WTC11 (cell line): ENCODE results near the gene TSEN54. TPM values are rescaled to one million over a fixed set of nuclear protein-coding genes. Genes with fewer than 3 reads are reported as not detected.

Source experiments
- ATAC-seq: fragments of 200-7000 bp; cut with Tn5 transposase; 2 replicates; pipeline ENCODE4 v1.10.0; 2021; ENCODE audit warnings: mild to moderate bottlenecking, moderate library complexity
- CTCF ChIA-PET: fragments of 300-600 bp; sonication (Branson Sonifier 250); formaldehyde crosslinking; loops from one replicate; lab custom pipeline; 2021; ENCODE audit warnings: antibody characterized with exemption; lab: Charles Lee
- POLR2A ChIA-PET: fragments of 350-600 bp; sonication (Branson Sonifier 250); formaldehyde crosslinking; loops from one replicate; lab custom pipeline; 2021; ENCODE audit warnings: antibody characterized with exemption; lab: Charles Lee
- DNase-seq: peaks from one replicate; pipeline ENCODE4 v3.0.0; 2021; ENCODE audit warnings: low spot score
- H3K27ac Mint-ChIP-seq: 2 replicates; pipeline ENCODE4 v1.8.0; 2021; ENCODE audit warnings: mixed read lengths
- H3K27me3 Mint-ChIP-seq: 2 replicates; pipeline ENCODE4 v1.8.0; 2021; ENCODE audit warnings: low read depth, mild to moderate bottlenecking, moderate library complexity, mixed read lengths
- H3K36me3 Mint-ChIP-seq: 2 replicates; pipeline ENCODE4 v1.8.0; 2021; ENCODE audit warnings: mixed read lengths
- H3K4me1 Mint-ChIP-seq: 2 replicates; pipeline ENCODE4 v1.8.0; 2022; ENCODE audit warnings: mixed read lengths
- H3K4me3 Mint-ChIP-seq: 2 replicates; pipeline ENCODE4 v1.8.0; 2021; ENCODE audit warnings: mild to moderate bottlenecking, moderate library complexity, mixed read lengths
- H3K9me3 Mint-ChIP-seq: 2 replicates; pipeline ENCODE4 v1.8.0; 2021; ENCODE audit warnings: mixed read lengths
- AFF4 ChIP-seq: sonication (generic); formaldehyde crosslinking; IDR thresholded peaks from 2 replicates; pipeline ENCODE4 v1.8.1; 2023; ENCODE audit warnings: mild to moderate bottlenecking, missing genetic modification reagents, borderline replicate concordance
- CDX4 ChIP-seq: fragments of 250-450 bp; sonication (Bioruptor Pico); IDR thresholded peaks from 2 replicates; pipeline ENCODE4 v1.9.0; 2021; ENCODE audit warnings: moderate library complexity, mild to moderate bottlenecking, inconsistent platforms, borderline replicate concordance
- CREM ChIP-seq: sonication (generic); formaldehyde crosslinking; IDR thresholded peaks from 2 replicates; pipeline ENCODE4 v1.8.1; 2022; ENCODE audit warnings: mild to moderate bottlenecking, missing genetic modification reagents, moderate library complexity
- ELF4 ChIP-seq: sonication (generic); formaldehyde crosslinking; IDR thresholded peaks from 2 replicates; pipeline ENCODE4 v1.8.1; 2022; ENCODE audit warnings: low read depth, mild to moderate bottlenecking, moderate library complexity, missing genetic modification reagents
- ESRRA ChIP-seq: sonication (generic); formaldehyde crosslinking; IDR thresholded peaks from 2 replicates; pipeline ENCODE4 v1.8.1; 2022; ENCODE audit warnings: mild to moderate bottlenecking, missing genetic modification reagents, borderline replicate concordance
- ETV6 ChIP-seq: sonication (generic); formaldehyde crosslinking; IDR thresholded peaks from 2 replicates; pipeline ENCODE4 v1.8.1; 2022; ENCODE audit warnings: mild to moderate bottlenecking, missing genetic modification reagents
- FOXK1 ChIP-seq: sonication (generic); formaldehyde crosslinking; IDR thresholded peaks from 2 replicates; pipeline ENCODE4 v1.8.0; 2022; ENCODE audit warnings: mild to moderate bottlenecking, moderate library complexity, missing genetic modification reagents
- GRHL2 ChIP-seq: fragments of 250-450 bp; sonication (Bioruptor Pico); IDR thresholded peaks from 2 replicates; pipeline ENCODE4 v1.8.0; 2022; ENCODE audit warnings: mild to moderate bottlenecking, moderate library complexity; ENCODE audit not compliant: insufficient replicate concordance, severe bottlenecking
- JUN ChIP-seq: sonication (generic); formaldehyde crosslinking; IDR thresholded peaks from 2 replicates; pipeline ENCODE4 v1.8.0; 2023; ENCODE audit warnings: mild to moderate bottlenecking, missing genetic modification reagents
- MLX ChIP-seq: sonication (generic); formaldehyde crosslinking; IDR thresholded peaks from 2 replicates; pipeline ENCODE4 v1.8.1; 2023; ENCODE audit warnings: mild to moderate bottlenecking, missing genetic modification reagents, moderate library complexity
- SOX15 ChIP-seq: fragments of 250-450 bp; sonication (Bioruptor Pico); IDR thresholded peaks from 2 replicates; pipeline ENCODE4 v1.9.0; 2021; ENCODE audit warnings: mild to moderate bottlenecking
- SP1 ChIP-seq: sonication (generic); formaldehyde crosslinking; conservative IDR thresholded peaks from 2 replicates; pipeline ENCODE4 v1.8.1; 2022; ENCODE audit warnings: missing genetic modification reagents
- TCF7 ChIP-seq: sonication (generic); formaldehyde crosslinking; IDR thresholded peaks from 2 replicates; pipeline ENCODE4 v1.8.0; 2022; ENCODE audit warnings: mild to moderate bottlenecking, low read depth, missing genetic modification reagents, moderate library complexity
- TEAD4 ChIP-seq: sonication (generic); formaldehyde crosslinking; IDR thresholded peaks from 2 replicates; pipeline ENCODE4 v1.8.0; 2022; ENCODE audit warnings: mild to moderate bottlenecking, missing genetic modification reagents
- ZBTB21 ChIP-seq: sonication (generic); formaldehyde crosslinking; IDR thresholded peaks from 2 replicates; pipeline ENCODE4 v1.8.1; 2023; ENCODE audit warnings: mild to moderate bottlenecking, missing genetic modification reagents, borderline replicate concordance
- ZMAT4 ChIP-seq: fragments of 250-450 bp; sonication (Bioruptor Pico); IDR thresholded peaks from 2 replicates; pipeline ENCODE4 v1.9.0; 2021; ENCODE audit warnings: mild to moderate bottlenecking
- ZNF232 ChIP-seq: sonication (generic); formaldehyde crosslinking; IDR thresholded peaks from 2 replicates; pipeline ENCODE4 v1.8.0; 2022; ENCODE audit warnings: mild to moderate bottlenecking, missing genetic modification reagents
- ZNF263 ChIP-seq: sonication (generic); formaldehyde crosslinking; IDR thresholded peaks from 2 replicates; pipeline ENCODE4 v1.8.1; 2022; ENCODE audit warnings: low read depth, mild to moderate bottlenecking, moderate library complexity, missing genetic modification reagents
- ZNF396 ChIP-seq: fragments of 250-450 bp; sonication (Bioruptor Pico); IDR thresholded peaks from 2 replicates; pipeline ENCODE4 v1.8.0; 2021; ENCODE audit warnings: mild to moderate bottlenecking, moderate library complexity, borderline replicate concordance
- ZNF532 ChIP-seq: fragments of 250-450 bp; sonication (Bioruptor Pico); IDR thresholded peaks from 2 replicates; pipeline ENCODE4 v1.9.0; 2021; ENCODE audit warnings: mild to moderate bottlenecking, borderline replicate concordance
- ZNF671 ChIP-seq: fragments of 250-450 bp; sonication (Bioruptor Pico); IDR thresholded peaks from 2 replicates; pipeline ENCODE4 v1.8.0; 2021; ENCODE audit warnings: mild to moderate bottlenecking
- ZSCAN18 ChIP-seq: fragments of 250-450 bp; sonication (Bioruptor Pico); IDR thresholded peaks from 2 replicates; pipeline ENCODE4 v2.1.2; 2022; ENCODE audit warnings: mild to moderate bottlenecking, moderate library complexity
- total RNA-seq: library from RNA; stranded (reverse); gene quantifications from 3 replicates; pipeline ENCODE4 v1.2.3, GENCODE V29; 2021

Gene TSEN54
- total RNA-seq, 1 experiment from 2014 or later = 53.4 TPM

GRCh38 chr17:75492555-75493168, 23.7 kb upstream of the TSEN54 start (continued):
- TF ChIP-seq AFF4 (no peak), ZSCAN18 (CRISPR knock-in tag) (no peak), CDX4 (CRISPR knock-in tag) (no peak), JUN (CRISPR knock-in tag) (no peak)

- Mint-ChIP-seq H3K4me3 (no peak overlapping the region), H3K27me3 (no peaks in the 10 kb centered on the region), H3K4me1 (no peaks in the 10 kb centered on the region), H3K36me3 (peaks cover 6% of the 10 kb centered on the region; the same call in 1 of the 2 replicates), H3K9me3 (no peaks in the 10 kb centered on the region)
- POLR2A ChIA-PET = no interaction called here
- ATAC-seq = no peak
- TF ChIP-seq CREM (CRISPR knock-in tag) (no peak), ELF4 (CRISPR knock-in tag) (no peak), ZBTB21 (CRISPR knock-in tag) (no peak), ETV6 (no peak), TEAD4 (no peak), ZNF671 (no peak), ZNF396 (CRISPR knock-in tag) (no peak), JUN (CRISPR knock-in tag) (no peak), SP1 (CRISPR knock-in tag) (no peak), TCF7 (no peak), ZMAT4 (CRISPR knock-in tag) (no peak), ESRRA (CRISPR knock-in tag) (no peak), ZNF263 (CRISPR knock-in tag) (no peak), ZNF232 (CRISPR knock-in tag) (no peak)
- TF ChIP-seq, all 79 proteins: peak for 0
- CTCF ChIA-PET = interaction anchor here (1.4 kb wide), 1 partner anchor 9 kb away, joined by 4 read pairs; no protein-coding TSS in a partner anchor
- no peak overlapping the region for H3K27ac Mint-ChIP-seq
- no peak for DNase-seq
These were observed 22.7 kb upstream of the TSEN54 start for GRCh38 chr17:75493476-75494129.

- ATAC-seq = no peak
- H3K4me3 Mint-ChIP-seq = no peak overlapping the region
- no peak for TF ChIP-seq SOX15 (CRISPR knock-in tag)
- no peak for TF ChIP-seq ZNF532
- TF ChIP-seq FOXK1 (CRISPR knock-in tag) = no peak
- TF ChIP-seq GRHL2 (CRISPR knock-in tag) = no peak
- no peak for TF ChIP-seq MLX (CRISPR knock-in tag)
These were observed 21.9 kb upstream of the TSEN54 start for GRCh38 chr17:75494326-75494877.

More at GRCh38 chr17:75494326-75494877, 21.9 kb upstream of the TSEN54 start:
- POLR2A ChIA-PET = no interaction called here
- Mint-ChIP-seq H3K9me3 (no peaks in the 10 kb centered on the region), H3K36me3 (peaks cover 6% of the 10 kb centered on the region; the same call in 1 of the 2 replicates), H3K27me3 (no peaks in the 10 kb centered on the region), H3K4me1 (no peaks in the 10 kb centered on the region), H3K27ac (no peak overlapping the region)
- CTCF ChIA-PET = no interaction called here
- DNase-seq = no peak
